ENCODE data around the gene UBE2K.
"Not testable (repeated sequence)": the region's sequence is repeated elsewhere in the genome, so short reads cannot be mapped to it uniquely, and the experiment has no call there.

The UBE2K gene, protein sequence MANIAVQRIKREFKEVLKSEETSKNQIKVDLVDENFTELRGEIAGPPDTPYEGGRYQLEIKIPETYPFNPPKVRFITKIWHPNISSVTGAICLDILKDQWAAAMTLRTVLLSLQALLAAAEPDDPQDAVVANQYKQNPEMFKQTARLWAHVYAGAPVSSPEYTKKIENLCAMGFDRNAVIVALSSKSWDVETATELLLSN

DNA sequence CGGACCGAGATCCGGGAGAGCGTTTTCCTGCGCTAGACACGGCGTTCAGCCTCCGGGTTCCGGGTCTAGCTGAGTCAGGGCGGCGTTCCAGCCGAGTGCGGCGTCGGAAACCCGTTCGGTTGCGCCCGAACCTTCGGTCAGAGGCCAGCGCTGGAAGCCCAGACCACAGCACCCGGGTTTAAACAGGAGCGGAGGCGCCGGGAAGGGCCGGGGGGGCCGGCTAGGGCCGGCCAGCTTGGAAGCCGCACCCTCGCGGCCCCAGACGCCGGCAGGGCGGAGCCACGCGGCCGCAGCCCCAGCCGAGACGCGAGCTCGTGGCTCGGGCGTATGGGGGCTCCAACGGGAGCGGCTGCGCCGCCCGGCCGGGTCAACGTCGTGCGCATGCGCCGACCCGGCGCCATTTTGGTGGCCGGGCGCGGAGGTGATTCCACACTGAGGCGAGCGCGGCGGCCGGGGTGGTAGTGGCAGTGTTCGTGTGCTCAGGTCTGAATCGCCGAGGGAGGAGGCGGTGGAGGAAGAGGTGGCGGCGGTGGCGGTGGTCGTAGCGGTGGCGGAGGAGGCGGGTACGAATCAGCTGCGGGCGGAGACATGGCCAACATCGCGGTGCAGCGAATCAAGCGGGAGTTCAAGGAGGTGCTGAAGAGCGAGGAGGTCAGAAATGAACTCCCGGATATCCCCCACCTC is at the start of gene UBE2K:
Gene UBE2K (plus strand): TSS at position 397 of the 684 bp plus-strand sequence. CDS start 192 bp downstream, at position 589.
- peak; percentile 48 for DNase-seq (ENCODE audit: low read depth, low spot score)

DNA sequence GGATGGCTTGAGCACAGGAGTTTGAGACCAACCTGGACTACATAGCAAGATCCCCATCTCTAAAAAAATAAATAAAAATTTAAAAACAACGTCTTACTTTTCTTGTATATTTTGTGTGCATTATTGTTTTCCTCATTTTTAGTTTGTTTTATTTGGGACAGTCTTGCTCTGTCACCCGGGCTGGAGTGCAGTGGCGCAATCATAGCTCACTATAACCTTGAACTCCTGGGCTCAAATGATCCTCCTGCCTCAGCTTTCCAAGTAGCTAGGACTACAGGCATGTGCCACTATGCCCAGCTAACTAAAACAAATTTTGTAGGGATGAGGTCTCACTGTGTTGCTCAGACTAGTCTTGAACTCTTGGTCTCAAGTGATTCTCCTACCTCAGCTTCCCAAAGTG is 49.7 kb upstream of the UBE2K start:
- no peak for DNase-seq (ENCODE audit: low read depth, low spot score)

DNA sequence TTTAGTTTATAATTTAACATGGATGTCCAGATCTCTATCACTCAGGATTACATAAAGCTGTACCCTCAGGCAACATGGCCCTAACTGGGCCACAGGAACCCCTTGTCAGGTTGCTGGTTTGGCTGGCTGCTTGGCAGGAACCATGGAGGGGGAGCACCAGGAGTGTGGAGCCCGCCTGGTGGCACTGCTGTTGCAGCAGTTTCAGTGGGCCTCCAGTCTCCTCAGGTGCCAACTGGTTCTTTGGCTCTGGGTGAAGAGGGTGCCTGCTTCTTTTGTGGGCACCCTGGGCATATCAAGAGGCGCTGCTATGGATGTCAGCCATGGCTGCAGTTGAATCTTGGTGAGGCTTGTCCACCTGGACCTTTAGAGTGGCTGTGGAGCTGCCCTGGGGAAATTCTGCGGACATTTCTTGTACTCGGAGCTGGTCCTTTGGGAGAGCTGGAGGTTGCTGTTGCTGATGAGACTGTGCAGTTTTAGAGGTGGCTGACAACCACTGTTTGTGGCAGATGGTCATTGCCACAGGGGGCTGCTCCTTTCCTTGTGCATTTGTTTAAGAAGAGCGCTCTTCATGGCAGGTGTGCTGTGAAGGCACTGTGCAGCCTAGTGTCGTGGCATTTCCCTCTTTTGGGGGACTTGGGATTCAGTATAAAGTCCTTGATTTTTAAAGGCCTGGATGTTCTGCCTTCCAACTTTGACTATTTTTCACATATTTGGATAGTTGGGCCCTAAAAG is 48.9 kb upstream of the UBE2K start:
- no peak for DNase-seq (ENCODE audit: low read depth, low spot score)

DNA sequence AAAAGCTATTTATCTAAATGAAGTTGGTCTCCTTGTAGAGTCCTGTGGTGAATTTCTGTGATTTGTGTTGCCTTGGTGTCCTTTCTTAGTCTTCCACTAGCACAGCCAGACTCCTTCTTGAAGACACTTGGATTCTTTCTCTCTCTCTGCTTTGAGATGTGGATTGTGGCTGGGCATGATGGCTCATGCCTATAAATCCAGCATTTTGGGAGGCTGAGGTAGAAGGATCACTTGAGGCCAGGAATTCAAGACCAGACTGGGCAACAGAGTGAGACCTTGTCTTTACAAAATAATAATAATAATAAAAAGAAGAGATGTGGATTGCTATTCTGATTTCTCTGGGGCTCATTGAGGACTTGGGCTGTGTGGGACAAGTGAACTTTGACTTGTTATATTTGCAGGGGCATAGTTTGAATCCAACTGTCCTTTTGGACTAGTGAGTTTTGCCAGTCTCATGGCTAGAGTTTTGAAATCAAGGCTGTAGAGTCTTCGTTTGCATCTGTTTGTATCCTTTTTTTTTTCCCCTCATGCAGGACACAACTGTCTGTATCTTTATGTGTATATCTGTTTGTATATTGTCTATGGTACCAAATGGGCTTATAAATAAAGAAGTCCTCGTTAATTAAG is 48.2 kb upstream of the UBE2K start:
- DNase-seq (ENCODE audit: low read depth, low spot score), result no peak

DNA sequence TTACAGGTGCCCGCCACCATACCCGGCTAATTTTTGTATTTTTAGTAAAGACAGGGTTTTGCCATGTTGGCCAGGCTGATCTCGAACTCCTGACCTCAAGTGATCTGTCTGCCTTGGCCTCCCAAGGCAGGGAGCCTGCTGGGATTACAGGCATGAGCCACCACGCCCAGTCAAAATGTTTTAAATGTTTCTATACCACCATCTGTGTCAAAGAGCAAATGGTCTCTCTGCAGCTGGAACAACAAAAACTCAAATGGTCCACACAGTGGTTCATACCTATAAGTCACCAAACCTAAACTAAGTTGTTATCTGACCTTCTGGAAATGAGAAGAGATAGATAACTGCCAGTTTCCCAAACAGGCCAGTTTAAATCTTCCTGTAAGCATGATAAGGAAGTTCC is 46.4 kb upstream of the UBE2K start:
- DNase-seq (ENCODE audit: low read depth, low spot score), result not testable (repeated sequence)

DNA sequence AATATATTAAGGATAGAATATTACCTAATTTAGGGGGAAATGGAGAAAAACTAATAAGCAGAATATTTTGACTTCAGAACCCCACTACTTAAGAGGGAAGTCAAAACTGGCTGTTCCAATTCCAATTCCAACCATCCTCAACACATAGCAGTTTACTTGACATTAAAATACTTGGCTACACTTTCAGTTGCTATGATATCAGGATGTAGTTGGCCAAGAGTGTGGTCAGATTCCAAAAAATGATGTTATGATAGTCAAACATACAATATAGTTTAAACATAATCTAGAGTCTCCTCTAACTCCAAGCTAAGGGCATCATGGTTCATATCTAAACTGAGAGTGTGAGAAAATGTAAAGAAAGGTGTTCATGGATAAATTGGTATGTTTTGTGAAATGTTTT is 42.7 kb upstream of the UBE2K start:
- DNase-seq (ENCODE audit: low read depth, low spot score), result no peak

DNA sequence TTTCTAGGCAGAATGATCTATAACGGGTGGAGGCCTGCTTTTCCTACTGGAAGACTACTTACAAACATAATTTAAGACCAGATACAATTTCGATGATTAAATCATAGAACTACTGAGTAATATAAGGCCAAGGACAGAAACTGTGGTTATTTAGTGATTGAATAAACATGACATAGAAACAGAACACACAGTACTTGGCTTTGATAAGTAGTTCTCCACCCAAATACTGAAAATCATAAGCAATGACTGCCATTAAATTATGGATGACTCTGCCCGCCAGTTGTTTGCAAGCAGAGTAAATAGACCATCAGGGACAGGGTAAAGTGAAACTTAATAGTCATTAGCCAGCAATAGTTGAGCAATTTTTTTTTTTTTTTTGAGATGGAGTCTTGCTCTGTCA is 42.1 kb upstream of the UBE2K start:
- no peak for DNase-seq (ENCODE audit: low read depth, low spot score)

DNA sequence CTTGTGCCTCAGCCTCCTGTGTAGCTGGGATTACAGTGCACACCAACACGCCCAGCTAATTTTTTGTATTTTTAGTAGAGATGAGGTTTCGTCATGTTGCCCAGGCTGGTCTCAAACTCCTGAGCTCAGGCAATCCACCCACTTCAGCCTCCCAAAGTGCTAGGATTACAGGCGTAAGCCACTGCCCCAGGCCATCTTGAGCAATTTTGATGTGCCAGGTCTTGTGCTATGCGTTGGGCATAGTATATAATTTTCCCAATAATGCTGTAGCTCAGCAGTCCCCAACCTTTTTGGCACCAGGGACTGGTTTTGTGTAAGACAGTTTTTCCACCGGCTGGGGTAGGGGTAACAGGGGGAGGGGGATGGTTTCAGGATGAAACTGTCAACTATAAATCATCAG is 41.3 kb upstream of the UBE2K start:
- not testable (repeated sequence) for DNase-seq (ENCODE audit: low read depth, low spot score)

DNA sequence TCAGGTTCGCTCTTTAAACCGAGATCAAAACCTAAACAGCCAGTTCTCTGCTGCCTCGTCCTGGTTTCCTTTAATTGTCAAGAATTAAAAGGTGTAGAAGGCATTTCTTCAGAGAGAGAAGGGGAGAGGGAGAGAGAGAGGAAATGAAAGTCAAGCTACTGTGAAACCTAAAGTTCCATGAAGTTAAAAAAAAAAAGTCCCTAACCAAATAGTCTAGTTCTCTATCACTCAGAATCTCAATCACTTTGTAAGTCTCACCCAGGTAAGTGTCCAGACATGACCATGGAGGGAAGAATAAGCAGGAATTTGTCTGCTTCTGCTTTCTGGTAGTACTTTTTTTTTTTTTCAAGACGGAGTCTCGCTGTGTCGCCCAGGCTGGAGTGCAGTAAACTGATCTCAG is 40.5 kb upstream of the UBE2K start:
- no peak for DNase-seq (ENCODE audit: low read depth, low spot score)

DNA sequence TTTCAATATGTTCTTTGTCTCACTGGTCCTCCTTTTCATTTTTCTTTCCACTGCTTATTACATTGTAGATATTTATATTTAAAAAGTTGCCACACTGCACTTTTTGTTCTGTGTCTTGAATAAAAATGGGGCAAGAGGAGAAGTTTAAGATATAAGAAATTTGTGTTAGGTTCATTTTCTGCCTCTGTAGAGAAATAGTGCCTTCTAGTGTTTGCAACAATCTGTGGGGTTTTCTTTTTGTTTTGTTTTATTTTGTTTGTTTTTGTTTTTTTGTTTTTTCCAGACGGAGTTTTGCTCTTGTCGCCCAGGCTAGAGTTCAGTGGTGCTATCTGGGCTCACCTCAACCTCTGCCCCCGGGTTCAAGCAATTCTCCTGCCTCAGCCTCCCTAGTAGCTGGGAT is 39.2 kb upstream of the UBE2K start:
- no peak for DNase-seq (ENCODE audit: low read depth, low spot score)

DNA sequence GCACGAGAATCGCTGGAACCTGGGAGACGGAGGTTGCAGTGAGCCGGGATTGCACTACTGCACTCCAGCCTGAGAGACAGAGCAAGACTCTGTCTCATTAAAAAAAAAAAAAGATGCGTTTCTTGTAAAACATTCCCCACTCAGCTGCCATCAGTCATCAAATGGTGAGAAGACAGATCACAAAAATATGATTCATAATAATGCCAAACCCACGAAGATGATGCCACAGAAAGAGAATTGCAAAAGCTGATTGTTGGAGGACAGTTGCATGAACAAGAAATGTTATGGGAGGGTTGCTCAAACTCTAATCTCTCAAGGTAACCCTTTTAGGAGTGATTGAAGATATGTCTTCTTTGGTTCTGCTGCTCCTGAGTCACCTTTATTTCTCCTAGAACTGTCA is 37.9 kb upstream of the UBE2K start:
- no peak for DNase-seq (ENCODE audit: low read depth, low spot score)

DNA sequence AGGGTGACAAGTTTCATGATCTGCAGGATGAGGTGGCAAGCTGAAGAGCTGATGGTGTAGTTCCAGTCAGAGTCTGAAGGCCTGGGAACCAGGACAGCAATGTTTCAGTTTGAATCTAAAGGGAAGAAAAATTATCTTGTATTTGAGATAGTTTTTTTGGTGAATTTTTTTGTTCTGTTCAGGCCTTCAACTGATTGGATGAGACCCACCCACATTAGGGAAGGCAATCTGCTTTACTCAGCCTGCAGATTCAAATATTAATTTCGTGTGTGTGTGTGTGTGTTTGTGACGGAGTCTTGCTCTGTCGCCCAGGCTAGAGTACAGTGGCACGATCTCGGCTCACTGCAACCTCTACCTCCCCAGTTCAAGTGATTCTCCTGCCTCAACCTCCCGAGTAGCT is 37.2 kb upstream of the UBE2K start:
- no peak for DNase-seq (ENCODE audit: low read depth, low spot score)

DNA sequence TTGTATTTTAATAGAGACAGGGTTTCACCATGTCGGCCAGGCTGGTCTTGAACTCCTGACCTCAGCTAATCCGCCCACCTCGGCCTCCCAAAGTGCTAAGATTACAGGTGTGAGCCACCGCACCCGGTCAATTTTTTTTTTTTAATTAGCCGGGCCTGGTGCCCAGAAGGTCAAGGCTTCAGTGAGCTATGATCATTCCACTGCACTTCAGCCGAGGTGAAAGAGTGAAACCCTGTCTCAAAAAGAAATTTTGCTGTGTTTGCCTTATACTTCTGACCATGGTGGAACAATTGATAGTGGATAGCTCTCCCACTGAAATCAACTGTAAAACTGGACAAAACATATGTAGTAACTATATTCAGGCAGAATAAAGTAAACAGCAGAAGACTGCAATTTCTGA is 35.3 kb upstream of the UBE2K start:
- DNase-seq (ENCODE audit: low read depth, low spot score), result no peak

DNA sequence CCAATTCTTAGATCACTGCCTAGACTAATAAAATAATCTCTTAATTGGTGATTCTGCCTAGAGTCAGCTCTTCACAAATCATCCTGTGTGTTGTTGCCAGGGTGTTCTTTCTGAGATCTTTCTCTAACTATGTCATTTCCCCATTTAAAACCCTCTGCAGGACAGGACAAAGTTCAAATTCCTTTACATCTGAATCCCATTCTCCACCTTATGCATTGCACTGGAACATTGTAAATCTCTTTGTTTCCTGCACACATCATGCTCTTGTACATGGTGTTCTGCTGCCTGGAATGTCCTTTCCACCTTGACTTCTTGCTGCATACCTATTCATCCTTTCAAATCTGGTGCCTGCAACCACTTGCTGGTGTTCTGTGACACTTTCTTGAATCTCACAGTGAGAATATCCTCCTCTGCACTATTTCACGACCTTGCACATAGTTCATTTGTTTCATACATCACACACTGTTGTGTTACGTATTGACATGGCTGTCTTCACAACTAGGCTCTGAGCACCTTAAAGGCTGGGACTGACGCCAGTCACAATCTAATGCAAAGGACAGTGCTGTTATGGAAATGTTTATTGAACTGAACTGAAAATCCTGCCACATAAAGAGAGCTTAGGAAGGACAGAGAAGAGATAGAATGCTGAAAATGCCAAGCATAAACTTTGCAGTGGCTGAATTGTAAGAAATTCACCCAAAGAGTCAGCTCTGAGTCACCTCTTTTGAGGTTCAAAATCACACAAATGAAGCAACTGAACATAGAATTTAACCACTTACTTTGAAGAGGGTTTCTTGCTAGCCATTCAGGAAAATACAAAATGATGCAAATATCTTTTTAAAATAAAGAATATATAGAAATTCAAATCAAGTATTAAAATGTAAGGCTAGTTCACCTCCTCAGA is 32.9 kb upstream of the UBE2K start:
- DNase-seq (ENCODE audit: low read depth, low spot score), result no peak

DNA sequence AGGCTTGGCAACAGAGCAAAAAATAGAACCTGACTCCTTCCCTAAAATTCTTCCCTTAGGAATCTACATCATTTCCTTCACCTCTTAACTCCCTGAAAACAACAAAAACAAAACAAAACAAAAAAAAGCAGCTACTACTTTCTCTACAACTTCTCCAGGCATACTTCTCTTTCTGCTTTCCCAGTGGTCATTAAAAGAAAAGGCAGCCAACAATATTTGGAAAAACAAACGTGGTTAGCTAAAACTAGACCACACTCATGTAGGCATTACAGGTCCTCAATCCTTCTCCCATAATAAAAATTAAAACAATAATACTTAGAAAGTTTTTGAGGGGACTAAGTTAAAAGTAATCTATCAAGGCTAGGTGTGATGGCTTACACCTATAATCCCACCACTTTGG is 30.2 kb upstream of the UBE2K start:
- DNase-seq (ENCODE audit: low read depth, low spot score), result no peak

DNA sequence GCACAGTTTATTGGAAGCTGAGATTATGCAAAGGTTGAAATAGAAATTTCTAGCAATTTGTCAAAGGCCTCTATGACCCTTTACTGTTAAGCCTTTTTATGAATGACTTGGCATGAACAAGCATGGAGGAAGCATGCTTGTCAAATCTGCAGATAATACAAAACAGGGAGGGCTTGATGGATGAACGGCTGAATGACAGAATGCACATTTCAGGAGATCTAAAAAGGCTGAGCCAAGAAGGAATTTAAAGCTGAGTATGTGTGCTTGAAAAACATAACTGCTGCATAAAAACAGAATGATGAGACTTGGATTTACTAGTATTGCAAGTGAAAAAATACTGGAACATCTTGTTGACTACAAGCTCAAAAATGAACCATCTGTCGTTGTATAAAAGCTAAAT is 29.0 kb upstream of the UBE2K start:
- no peak for DNase-seq (ENCODE audit: low read depth, low spot score)

DNA sequence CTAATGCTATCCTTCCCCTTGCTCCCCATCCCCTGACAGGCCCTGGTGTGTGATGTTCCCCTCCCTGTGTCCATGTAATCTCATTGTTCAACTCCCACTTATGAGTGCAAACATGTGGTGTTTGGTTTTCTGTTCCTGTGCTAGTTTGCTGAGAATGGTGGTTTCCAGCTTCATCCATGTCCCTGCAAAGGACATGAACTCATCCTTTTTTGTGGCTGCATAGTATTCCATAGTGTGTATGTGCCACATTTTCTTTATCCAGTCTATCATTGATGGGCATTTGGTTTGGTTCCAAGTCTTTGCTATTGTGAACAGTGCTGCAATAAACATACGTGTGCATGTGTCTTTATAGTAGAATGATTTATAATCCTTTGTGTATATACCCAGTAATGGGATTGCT is 27.6 kb upstream of the UBE2K start:
- DNase-seq (ENCODE audit: low read depth, low spot score), result not testable (repeated sequence)

DNA sequence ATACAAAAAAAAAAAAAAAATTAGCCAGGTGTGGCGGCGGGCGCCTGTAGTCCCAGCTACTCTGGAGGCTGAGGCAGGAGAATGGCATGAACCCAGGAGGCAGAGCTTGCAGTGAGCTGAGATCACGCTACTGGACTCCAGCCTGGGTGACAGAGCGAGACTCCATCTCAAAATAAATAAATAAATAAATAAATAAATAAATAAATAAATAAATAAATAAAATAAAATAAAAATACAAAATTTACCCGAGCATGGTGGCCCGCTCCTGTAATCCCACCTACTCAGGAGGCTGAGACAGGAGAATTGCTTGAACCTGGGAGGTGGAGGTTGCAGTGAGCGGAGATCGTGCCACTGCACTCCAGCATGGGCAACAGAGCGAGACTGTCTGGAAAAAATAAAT is 22.3 kb upstream of the UBE2K start:
- not testable (repeated sequence) for DNase-seq (ENCODE audit: low read depth, low spot score)

DNA sequence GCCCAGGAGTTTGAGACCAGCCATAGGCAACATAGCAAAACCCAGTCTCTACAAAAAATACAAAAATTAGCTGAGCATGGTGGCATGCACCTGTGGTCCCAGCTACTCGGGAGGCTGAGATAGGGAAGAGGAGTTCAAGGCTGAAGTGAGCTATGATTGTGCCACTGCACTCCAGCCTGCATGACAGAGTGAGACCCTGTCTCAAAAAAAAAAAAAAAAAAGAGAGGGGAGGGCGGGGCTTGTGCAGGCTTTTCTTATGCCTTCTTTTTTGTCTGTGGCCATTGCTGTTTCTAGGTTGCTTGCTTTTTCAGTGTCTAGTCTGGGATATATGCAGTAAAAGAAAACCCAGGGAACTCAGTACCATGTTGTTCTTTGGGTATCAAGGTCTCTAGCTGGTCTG is 16.9 kb upstream of the UBE2K start:
- DNase-seq (ENCODE audit: low read depth, low spot score), result not testable (repeated sequence)

DNA sequence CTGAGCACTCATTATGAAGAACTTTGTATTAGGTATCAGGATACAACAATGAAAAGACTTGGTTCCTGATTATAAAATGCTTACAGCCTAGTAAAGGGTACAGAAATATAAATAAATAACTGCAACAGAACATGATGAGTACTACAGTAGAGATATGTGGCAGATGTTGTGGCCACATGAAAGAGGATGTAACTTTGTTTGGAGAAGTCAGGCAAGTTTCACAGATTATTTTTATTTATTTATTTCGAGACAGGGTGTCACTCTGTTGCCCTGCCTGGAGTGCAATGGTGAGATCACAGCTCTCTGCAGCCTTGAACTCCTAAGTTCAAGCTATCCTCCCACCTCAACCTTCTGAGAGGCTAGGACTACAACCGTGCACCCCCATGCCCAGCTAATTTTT is 15.8 kb upstream of the UBE2K start:
- DNase-seq (ENCODE audit: low read depth, low spot score), result no peak

DNA sequence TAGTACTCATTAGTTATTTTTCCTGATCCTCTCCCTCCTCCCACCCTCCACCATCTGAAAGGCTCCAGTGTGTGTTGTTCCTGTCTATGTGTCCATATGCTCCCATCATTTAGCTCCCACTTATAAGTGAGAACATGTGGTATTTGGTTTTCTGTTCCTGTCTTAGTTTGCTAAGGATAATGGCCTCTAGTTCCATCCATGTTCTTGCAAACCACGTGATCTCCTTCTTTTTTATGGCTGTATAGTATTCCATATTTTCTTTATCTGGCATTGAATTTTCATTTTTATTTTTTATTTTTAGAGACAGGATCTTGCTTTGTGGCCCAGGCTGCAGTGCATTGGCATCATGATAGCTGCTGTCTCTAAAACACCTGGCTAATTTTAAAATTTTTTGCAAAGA is 11.9 kb upstream of the UBE2K start:
- DNase-seq (ENCODE audit: low read depth, low spot score), result no peak

DNA sequence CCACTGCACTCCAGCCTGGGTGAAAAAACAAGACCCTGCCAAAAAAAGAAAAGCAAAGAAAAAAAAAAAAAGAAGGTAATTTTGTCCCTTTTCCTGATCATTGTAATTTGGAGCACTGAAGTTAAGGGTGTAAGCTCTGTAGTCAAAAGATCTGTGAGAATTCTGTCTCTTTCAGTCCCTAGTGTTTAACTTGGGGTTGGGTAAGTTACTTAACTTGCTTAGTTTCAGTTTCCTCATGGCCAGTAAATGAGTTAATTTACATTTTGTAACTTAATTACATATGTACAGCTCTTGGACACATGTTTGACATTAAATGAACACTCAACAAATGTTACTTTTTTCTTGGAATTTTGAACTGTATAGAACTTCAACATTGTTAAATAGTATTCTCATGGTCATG is 10.9 kb upstream of the UBE2K start:
- DNase-seq (ENCODE audit: low read depth, low spot score), result no peak

Measured in iPS DF 19.7 (cell line).